ENCODE data around the gene PPP1R13B.

Gene PPP1R13B

DNA sequence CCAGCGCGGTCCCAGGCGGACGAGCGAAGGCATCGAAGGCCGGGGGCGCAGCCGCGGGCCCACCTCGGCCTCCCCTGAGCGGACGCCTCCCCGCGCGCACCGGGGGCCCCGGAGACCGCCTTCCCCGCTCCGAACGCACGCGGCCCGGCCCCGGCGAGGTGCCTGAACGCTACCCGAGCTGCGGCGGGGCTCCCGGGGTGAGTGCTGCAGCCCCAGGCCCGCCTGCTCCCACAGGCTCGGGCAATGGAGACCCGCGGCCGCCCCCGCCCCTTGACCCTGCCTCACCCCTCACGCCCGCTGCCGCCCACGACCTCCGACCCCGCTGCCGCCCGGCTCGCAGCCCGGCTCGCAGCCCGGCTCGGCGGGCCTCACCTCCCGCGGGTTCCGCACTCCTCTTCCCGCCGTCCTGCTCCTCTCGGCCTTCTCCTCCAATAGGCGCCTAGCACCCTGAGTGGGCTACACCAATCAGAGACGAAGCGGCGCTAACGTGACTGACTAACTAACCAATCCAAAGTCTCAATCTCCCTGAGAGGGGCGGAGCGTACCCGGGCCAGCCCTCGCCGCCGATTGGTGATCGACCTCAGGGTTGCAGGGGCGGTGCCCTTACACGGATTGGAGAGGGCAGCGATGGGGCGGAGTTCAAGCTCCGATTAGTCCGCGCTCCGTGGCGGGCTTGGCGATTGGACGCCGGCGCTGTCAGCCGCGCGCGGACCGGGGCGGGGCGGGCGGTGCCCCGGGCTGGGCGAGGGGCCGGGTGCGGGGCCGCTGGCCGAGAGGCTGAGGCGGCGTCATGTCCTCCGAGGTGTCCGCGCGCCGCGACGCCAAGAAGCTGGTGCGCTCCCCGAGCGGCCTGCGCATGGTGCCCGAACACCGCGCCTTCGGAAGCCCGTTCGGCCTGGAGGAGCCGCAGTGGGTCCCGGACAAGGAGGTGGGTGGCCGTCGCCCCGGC lies 132.0 kb downstream of the PPP1R13B start, which contains the start of the genes XRCC3 and ZFYVE21:
TSS of gene XRCC3 (minus strand) at position 400 of the 949 bp plus-strand sequence. CDS start 4,364 bp downstream, outside the sequence.
TSS of gene ZFYVE21 (plus strand) at position 759 of the 949 bp plus-strand sequence. CDS start at position 791, 32 bp downstream.
- Histone ChIP-seq H3K36me3 (ENCODE audit: control insufficient read depth in 1 of 2, insufficient read depth in 2 of 2, low read length in 2 of 2) (no peaks in the 10 kb centered on the region), H3K4me1 (ENCODE audit: control insufficient read depth in 1 of 2, insufficient read depth in 2 of 2, low read length in 2 of 2) (peaks cover 29 to 36% of the 10 kb centered on the region in 2 donors), H3K9me3 (ENCODE audit: control insufficient read depth in 1 of 2, low read length in 2 of 2) (no peaks in the 10 kb centered on the region), H3K27me3 (ENCODE audit: control insufficient read depth in 1 of 2, insufficient read depth in 2 of 2, low read length in 2 of 2) (no peaks in the 10 kb centered on the region), H3K9ac (ENCODE audit: low read depth in 1 of 2, low read length in 2 of 2) (peak within 1 kb of the TSS; percentile 63 to 64), H3K4me3 (ENCODE audit: low read depth in 1 of 2, low read length in 2 of 2) (peak within 1 kb of the TSS; percentile 64 to 79), H3K27ac (ENCODE audit: low read depth, low read length) (no peak within 1 kb of the TSS)

DNA sequence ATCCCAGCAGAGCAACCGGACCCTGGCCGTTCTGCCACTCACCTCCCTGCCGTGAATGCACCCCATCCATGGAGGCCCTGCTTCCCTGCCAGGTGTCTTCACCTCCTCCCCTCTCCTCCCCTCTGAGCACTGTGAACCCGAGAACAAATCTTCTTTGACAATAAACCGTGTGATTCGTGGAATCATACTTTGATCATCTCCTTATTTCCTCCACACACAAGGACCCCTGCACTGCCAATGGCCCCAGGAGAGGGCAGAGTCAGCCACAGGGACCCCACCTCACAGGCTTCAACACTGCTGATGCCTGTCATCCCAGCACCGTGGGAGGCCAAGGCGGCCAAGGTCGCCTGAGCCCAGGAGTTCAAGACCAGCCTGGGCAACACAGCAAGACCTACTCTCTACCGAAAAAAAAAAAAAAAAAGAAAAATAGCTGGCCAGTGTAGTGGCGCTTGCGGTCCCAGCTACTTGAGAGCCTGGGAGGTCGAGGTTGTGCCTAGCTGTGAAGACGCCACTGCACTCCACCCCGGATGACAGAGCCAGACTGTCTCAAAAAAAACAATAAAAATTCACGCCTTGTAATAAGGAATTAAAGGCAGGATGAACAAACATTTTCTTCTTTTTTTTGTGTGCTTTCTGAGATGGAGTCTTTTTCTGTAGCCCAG lies 133.2 kb downstream of the PPP1R13B start:
- H3K36me3 ChIP-seq (ENCODE audit: control insufficient read depth in 1 of 2, insufficient read depth in 2 of 2, low read length in 2 of 2), result peaks cover 0 to 1% of the 10 kb centered on the region in 2 donors
- H3K4me3 ChIP-seq (ENCODE audit: low read depth in 1 of 2, low read length in 2 of 2), result peak overlapping the region in 1 of 2 donors; percentile 21
- no peak overlapping the region for H3K9ac ChIP-seq (ENCODE audit: low read depth in 1 of 2, low read length in 2 of 2)
- H3K4me1 ChIP-seq (ENCODE audit: control insufficient read depth in 1 of 2, insufficient read depth in 2 of 2, low read length in 2 of 2), result peaks cover 29 to 39% of the 10 kb centered on the region in 2 donors
- H3K27ac ChIP-seq (ENCODE audit: low read depth, low read length), result no peak overlapping the region
- H3K9me3 ChIP-seq (ENCODE audit: control insufficient read depth in 1 of 2, low read length in 2 of 2), result no peaks in the 10 kb centered on the region
- H3K27me3 ChIP-seq (ENCODE audit: control insufficient read depth in 1 of 2, insufficient read depth in 2 of 2, low read length in 2 of 2), result no peaks in the 10 kb centered on the region

DNA sequence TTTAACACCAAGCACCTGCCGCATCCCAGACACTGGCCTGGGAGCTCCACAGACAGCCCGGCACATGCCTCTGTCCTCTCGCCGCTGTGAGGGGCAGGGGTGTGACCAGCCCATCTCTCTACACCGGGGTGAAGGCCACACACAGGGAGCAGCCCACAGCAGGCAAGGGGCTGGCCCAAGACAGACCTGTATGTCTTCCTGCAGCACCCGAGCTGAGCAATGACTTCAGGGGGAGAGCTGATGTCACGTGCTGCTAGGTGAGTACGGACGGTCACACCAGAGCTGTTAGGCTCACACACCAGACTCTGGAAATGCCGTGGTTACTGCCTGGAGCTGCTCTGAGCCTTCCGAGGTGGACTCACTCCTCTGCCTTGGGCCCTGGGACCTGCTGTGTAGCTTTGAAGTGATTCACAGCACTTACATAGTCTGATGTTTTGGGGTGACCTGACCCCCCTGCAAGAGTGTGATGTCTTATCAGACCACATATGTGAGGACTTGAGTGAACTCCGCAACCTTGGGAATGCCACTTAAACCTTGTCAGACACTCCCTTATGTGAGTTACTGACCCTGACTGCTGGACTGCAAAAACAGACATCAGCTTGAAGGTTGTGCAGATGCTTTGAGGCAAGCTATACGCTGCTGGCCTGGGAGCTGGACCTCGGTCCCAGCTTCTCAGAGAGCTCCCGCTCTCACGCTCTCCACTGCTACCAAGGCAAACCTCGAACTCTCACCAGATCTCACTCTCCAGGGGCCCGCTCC lies 133.9 kb downstream of the PPP1R13B start:
- Histone ChIP-seq H3K9me3 (ENCODE audit: control insufficient read depth in 1 of 2, low read length in 2 of 2) (no peaks in the 10 kb centered on the region), H3K9ac (ENCODE audit: low read depth in 1 of 2, low read length in 2 of 2) (no peak overlapping the region), H3K27me3 (ENCODE audit: control insufficient read depth in 1 of 2, insufficient read depth in 2 of 2, low read length in 2 of 2) (no peaks in the 10 kb centered on the region), H3K27ac (ENCODE audit: low read depth, low read length) (no peak overlapping the region), H3K4me1 (ENCODE audit: control insufficient read depth in 1 of 2, insufficient read depth in 2 of 2, low read length in 2 of 2) (peaks cover 29 to 39% of the 10 kb centered on the region in 2 donors), H3K4me3 (ENCODE audit: low read depth in 1 of 2, low read length in 2 of 2) (no peak overlapping the region), H3K36me3 (ENCODE audit: control insufficient read depth in 1 of 2, insufficient read depth in 2 of 2, low read length in 2 of 2) (peaks cover 0 to 8% of the 10 kb centered on the region in 2 donors)

- H3K27me3 ChIP-seq (ENCODE audit: control insufficient read depth in 1 of 2, insufficient read depth in 2 of 2, low read length in 2 of 2), result no peaks in the 10 kb centered on the region
- no peaks in the 10 kb centered on the region for H3K9me3 ChIP-seq (ENCODE audit: control insufficient read depth in 1 of 2, low read length in 2 of 2)
- peaks cover 0 to 14% of the 10 kb centered on the region in 2 donors for H3K36me3 ChIP-seq (ENCODE audit: control insufficient read depth in 1 of 2, insufficient read depth in 2 of 2, low read length in 2 of 2)
- H3K4me1 ChIP-seq (ENCODE audit: control insufficient read depth in 1 of 2, insufficient read depth in 2 of 2, low read length in 2 of 2), result peaks cover 29 to 39% of the 10 kb centered on the region in 2 donors
- no peak overlapping the region for H3K27ac ChIP-seq (ENCODE audit: low read depth, low read length)
- H3K4me3 ChIP-seq (ENCODE audit: low read depth in 1 of 2, low read length in 2 of 2), result no peak overlapping the region
- H3K9ac ChIP-seq (ENCODE audit: low read depth in 1 of 2, low read length in 2 of 2), result no peak overlapping the region
Measured at GRCh38 chr14:103712633-103713247, 134.6 kb downstream of the PPP1R13B start.

- peaks cover 26 to 35% of the 10 kb centered on the region in 2 donors for H3K4me1 ChIP-seq (ENCODE audit: control insufficient read depth in 1 of 2, insufficient read depth in 2 of 2, low read length in 2 of 2)
- no peaks in the 10 kb centered on the region for H3K9me3 ChIP-seq (ENCODE audit: control insufficient read depth in 1 of 2, low read length in 2 of 2)
- peaks cover 0 to 24% of the 10 kb centered on the region in 2 donors for H3K36me3 ChIP-seq (ENCODE audit: control insufficient read depth in 1 of 2, insufficient read depth in 2 of 2, low read length in 2 of 2)
- no peak overlapping the region for H3K4me3 ChIP-seq (ENCODE audit: low read depth in 1 of 2, low read length in 2 of 2)
- H3K9ac ChIP-seq (ENCODE audit: low read depth in 1 of 2, low read length in 2 of 2), result peak overlapping the region; percentile 4 to 28
- peak overlapping the region; percentile 14 for H3K27ac ChIP-seq (ENCODE audit: low read depth, low read length)
- no peaks in the 10 kb centered on the region for H3K27me3 ChIP-seq (ENCODE audit: control insufficient read depth in 1 of 2, insufficient read depth in 2 of 2, low read length in 2 of 2)
Measured at GRCh38 chr14:103711516-103712431, 135.6 kb downstream of the PPP1R13B start.

DNA sequence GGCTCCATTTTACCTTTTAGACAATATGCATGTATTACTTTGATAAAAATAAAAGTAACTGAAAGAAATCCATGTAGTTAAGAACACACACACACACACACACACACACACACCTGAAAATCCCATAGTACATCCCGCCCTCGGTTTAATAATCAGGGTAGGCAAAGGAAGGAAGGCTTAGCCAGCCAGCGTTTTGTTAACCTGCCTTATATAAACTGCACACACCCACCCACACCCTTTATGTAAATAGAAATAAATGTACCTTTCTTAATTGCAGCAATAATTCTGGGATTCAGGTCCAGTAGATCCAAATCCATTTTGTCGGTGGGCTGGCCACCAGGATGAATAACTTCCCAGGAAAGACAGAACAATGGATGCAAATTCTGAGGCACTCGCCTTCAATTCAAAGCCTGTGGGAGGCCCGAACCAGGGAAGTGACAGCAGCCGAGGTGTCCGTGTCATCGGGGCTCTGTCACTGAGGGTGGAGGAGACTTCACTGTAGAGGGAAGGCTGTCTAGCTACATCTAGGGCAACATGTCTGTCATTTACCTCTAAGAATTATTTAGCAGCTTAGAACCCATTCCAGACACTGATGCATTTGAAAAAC lies 136.5 kb downstream of the PPP1R13B start:
- Histone ChIP-seq H3K27me3 (ENCODE audit: control insufficient read depth in 1 of 2, insufficient read depth in 2 of 2, low read length in 2 of 2) (no peaks in the 10 kb centered on the region), H3K36me3 (ENCODE audit: control insufficient read depth in 1 of 2, insufficient read depth in 2 of 2, low read length in 2 of 2) (peaks cover under 1 to 33% of the 10 kb centered on the region in 2 donors), H3K27ac (ENCODE audit: low read depth, low read length) (no peak overlapping the region), H3K9ac (ENCODE audit: low read depth in 1 of 2, low read length in 2 of 2) (peak overlapping the region in 1 of 2 donors; percentile 4), H3K4me1 (ENCODE audit: control insufficient read depth in 1 of 2, insufficient read depth in 2 of 2, low read length in 2 of 2) (peaks cover 21 to 31% of the 10 kb centered on the region in 2 donors), H3K9me3 (ENCODE audit: control insufficient read depth in 1 of 2, low read length in 2 of 2) (no peaks in the 10 kb centered on the region), H3K4me3 (ENCODE audit: low read depth in 1 of 2, low read length in 2 of 2) (no peak overlapping the region)

DNA sequence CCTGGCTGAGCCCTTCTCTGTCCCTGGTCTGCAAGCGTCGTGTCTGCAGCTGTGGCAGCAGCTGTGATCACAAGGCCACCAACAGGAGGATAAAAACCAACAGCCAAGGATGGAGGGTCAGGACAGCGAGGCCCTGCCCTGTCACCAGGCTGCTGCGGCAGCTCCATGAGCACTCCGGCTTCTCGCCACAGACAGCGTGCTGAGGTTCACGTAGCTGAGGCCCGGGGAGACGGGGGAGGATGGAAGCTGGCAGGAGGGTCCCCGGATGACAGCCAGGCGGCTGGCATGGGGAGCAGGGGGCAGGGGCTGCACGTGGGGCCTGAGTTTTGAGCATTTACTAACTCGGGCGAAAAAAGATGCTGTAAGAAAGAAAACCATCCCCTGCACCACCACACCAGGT lies 137.6 kb downstream of the PPP1R13B start:
- no peak overlapping the region for H3K9ac ChIP-seq (ENCODE audit: low read depth in 1 of 2, low read length in 2 of 2)
- no peaks in the 10 kb centered on the region for H3K9me3 ChIP-seq (ENCODE audit: control insufficient read depth in 1 of 2, low read length in 2 of 2)
- no peak overlapping the region for H3K4me3 ChIP-seq (ENCODE audit: low read depth in 1 of 2, low read length in 2 of 2)
- H3K36me3 ChIP-seq (ENCODE audit: control insufficient read depth in 1 of 2, insufficient read depth in 2 of 2, low read length in 2 of 2), result peaks cover 5 to 40% of the 10 kb centered on the region in 2 donors
- H3K4me1 ChIP-seq (ENCODE audit: control insufficient read depth in 1 of 2, insufficient read depth in 2 of 2, low read length in 2 of 2), result peaks cover 21 to 31% of the 10 kb centered on the region in 2 donors
- H3K27me3 ChIP-seq (ENCODE audit: control insufficient read depth in 1 of 2, insufficient read depth in 2 of 2, low read length in 2 of 2), result no peaks in the 10 kb centered on the region
- H3K27ac ChIP-seq (ENCODE audit: low read depth, low read length), result no peak overlapping the region

- Histone ChIP-seq H3K36me3 (ENCODE audit: control insufficient read depth in 1 of 2, insufficient read depth in 2 of 2, low read length in 2 of 2) (peaks cover 5 to 44% of the 10 kb centered on the region in 2 donors), H3K27me3 (ENCODE audit: control insufficient read depth in 1 of 2, insufficient read depth in 2 of 2, low read length in 2 of 2) (no peaks in the 10 kb centered on the region), H3K9me3 (ENCODE audit: control insufficient read depth in 1 of 2, low read length in 2 of 2) (no peaks in the 10 kb centered on the region), H3K4me3 (ENCODE audit: low read depth in 1 of 2, low read length in 2 of 2) (no peak overlapping the region), H3K9ac (ENCODE audit: low read depth in 1 of 2, low read length in 2 of 2) (no peak overlapping the region), H3K27ac (ENCODE audit: low read depth, low read length) (no peak overlapping the region), H3K4me1 (ENCODE audit: control insufficient read depth in 1 of 2, insufficient read depth in 2 of 2, low read length in 2 of 2) (peaks cover 21 to 23% of the 10 kb centered on the region in 2 donors)
Measured at GRCh38 chr14:103708750-103709187, 138.6 kb downstream of the PPP1R13B start.
